ENCODE results near the gene TGIF2.

TGIF2 gene

DNA sequence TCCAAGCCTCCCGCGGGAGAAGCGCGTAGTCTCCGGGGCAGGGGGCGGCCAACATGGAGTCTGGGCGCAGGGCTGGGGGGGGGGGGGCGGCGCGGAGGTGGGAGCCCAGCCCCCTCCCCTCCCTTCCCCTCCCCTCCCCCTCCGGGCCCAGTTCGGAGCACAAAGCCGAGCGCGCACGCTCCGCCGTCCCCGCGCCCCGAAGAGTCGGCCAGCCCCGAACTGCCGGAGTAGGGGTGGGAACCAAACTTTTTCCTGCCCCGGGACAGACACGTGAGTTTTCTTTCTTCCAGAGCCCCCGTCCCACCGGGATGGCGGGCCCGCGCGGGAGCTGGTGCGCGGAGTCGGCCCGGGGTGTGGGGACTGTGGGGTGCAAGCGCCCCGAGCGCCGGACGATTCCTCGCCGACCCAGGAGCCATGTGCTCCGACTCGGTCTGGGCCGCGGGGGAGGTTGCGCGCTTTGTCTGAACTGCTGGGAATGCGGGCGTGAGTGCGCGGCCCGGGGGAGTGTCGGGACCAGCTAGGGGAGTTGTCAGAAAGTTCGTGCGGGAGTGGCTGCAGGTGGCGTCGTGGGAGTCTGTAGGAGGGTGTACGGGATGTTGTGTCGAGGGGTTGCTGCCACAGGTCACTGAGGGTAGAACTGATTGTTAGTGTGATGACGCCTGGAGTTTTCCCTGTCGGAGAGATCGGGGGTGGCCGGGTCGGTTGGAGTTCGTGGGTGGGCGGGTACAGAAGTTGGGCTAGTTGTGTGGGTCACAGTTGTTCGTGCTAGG is 1.2 kb downstream of the TGIF2 start:
- TF ChIP-seq, protein P1, sequence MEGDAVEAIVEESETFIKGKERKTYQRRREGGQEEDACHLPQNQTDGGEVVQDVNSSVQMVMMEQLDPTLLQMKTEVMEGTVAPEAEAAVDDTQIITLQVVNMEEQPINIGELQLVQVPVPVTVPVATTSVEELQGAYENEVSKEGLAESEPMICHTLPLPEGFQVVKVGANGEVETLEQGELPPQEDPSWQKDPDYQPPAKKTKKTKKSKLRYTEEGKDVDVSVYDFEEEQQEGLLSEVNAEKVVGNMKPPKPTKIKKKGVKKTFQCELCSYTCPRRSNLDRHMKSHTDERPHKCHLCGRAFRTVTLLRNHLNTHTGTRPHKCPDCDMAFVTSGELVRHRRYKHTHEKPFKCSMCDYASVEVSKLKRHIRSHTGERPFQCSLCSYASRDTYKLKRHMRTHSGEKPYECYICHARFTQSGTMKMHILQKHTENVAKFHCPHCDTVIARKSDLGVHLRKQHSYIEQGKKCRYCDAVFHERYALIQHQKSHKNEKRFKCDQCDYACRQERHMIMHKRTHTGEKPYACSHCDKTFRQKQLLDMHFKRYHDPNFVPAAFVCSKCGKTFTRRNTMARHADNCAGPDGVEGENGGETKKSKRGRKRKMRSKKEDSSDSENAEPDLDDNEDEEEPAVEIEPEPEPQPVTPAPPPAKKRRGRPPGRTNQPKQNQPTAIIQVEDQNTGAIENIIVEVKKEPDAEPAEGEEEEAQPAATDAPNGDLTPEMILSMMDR (IDR thresholded peaks at IDR 0.05; ENCODE audit: low read depth, low read length, missing control alignments), result no peak
- Histone ChIP-seq H3K27ac (peak overlapping the region; percentile 64), H3K27me3 (replicated peaks) (no peaks in the 10 kb centered on the region), H3K4me3 (ENCODE audit: low read depth, low read length) (peak overlapping the region; percentile 76), H3K36me3 (replicated peaks) (peaks cover 4% of the 10 kb centered on the region)
- in situ Hi-C loops (cut with HindIII; ENCODE audit: low pct_ligation_motif_present, low sequenced_read_pairs), result no loop called here
- DNase-seq, result peak; percentile 50

GRCh38 chr20:36576081-36576445 is 2.7 kb downstream of the TGIF2 start:
- H3K27me3 ChIP-seq (replicated peaks), result no peaks in the 10 kb centered on the region
- H3K27ac ChIP-seq, result no peak overlapping the region
- TF ChIP-seq, protein P1 (IDR thresholded peaks at IDR 0.05; ENCODE audit: low read depth, low read length, missing control alignments), result no peak
- peaks cover 12% of the 10 kb centered on the region for H3K36me3 ChIP-seq (replicated peaks)
- in situ Hi-C loops (cut with HindIII; ENCODE audit: low pct_ligation_motif_present, low sequenced_read_pairs), result no loop called here
- DNase-seq, result no peak
- H3K4me3 ChIP-seq (ENCODE audit: low read depth, low read length), result no peak overlapping the region

GRCh38 chr20:36578356-36579041 is 5.1 kb downstream of the TGIF2 start:
- TF ChIP-seq, protein P1 (IDR thresholded peaks at IDR 0.05; ENCODE audit: low read depth, low read length, missing control alignments), result no peak
- Histone ChIP-seq H3K27me3 (replicated peaks) (no peaks in the 10 kb centered on the region), H3K4me3 (ENCODE audit: low read depth, low read length) (no peak overlapping the region), H3K36me3 (replicated peaks) (peaks cover 27% of the 10 kb centered on the region), H3K27ac (no peak overlapping the region)
- in situ Hi-C loops (cut with HindIII; ENCODE audit: low pct_ligation_motif_present, low sequenced_read_pairs), result no loop called here
- DNase-seq, result no peak

DNA sequence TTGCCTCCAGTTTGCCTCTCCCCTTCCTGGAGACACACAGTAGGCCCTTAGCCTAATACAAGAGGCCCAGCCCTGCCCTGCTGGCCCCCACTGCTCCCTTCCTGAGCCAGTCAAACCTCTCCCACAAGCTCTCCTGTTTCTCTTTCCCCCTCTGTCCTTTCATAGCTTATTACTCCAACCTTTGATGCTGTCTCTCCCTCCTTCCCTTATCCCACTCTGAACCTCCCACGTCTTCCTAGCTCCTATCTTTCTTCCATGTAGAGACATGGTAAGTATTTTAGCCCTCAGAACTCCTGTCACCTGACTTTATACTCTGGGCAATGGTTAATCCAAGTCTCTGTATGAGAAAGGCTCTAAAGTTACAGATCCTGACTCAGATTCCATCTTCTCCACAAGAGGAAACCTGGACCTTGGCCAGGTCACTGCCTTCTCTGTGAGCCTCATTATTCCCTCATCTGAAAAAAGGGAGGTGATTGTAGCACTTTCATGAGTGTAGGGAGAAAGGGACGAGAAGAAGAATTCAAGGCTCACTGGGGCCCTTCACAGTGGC is 6.7 kb downstream of the TGIF2 start:
- no peak overlapping the region for H3K27ac ChIP-seq
- H3K27me3 ChIP-seq (replicated peaks), result no peaks in the 10 kb centered on the region
- no peak overlapping the region for H3K4me3 ChIP-seq (ENCODE audit: low read depth, low read length)
- peaks cover 27% of the 10 kb centered on the region for H3K36me3 ChIP-seq (replicated peaks)
- TF ChIP-seq, protein P1 (IDR thresholded peaks at IDR 0.05; ENCODE audit: low read depth, low read length, missing control alignments), result no peak
- peak; percentile 28 for DNase-seq
- in situ Hi-C loops (cut with HindIII; ENCODE audit: low pct_ligation_motif_present, low sequenced_read_pairs), result no loop called here

GRCh38 chr20:36582322-36582721 is 8.9 kb downstream of the TGIF2 start:
- H3K36me3 ChIP-seq (replicated peaks), result peaks cover 27% of the 10 kb centered on the region
- in situ Hi-C loops (cut with HindIII; ENCODE audit: low pct_ligation_motif_present, low sequenced_read_pairs), result no loop called here
- H3K27ac ChIP-seq, result no peak overlapping the region
- no peak for DNase-seq
- H3K27me3 ChIP-seq (replicated peaks), result no peaks in the 10 kb centered on the region
- TF ChIP-seq, protein P1 (IDR thresholded peaks at IDR 0.05; ENCODE audit: low read depth, low read length, missing control alignments), result no peak
- H3K4me3 ChIP-seq (ENCODE audit: low read depth, low read length), result no peak overlapping the region

Measured in brain microvascular endothelial cell (primary cell).